Globus pallidus (tissue), 1 donor: ENCODE data around the gene TBC1D22B.
"Not testable (repeated sequence)": the region's sequence is repeated elsewhere in the genome, so short reads cannot be mapped to it uniquely, and the experiment has no call there.

Experiments used
- DNase-seq: peaks from one replicate; pipeline ENCODE4 v3.0.0-alpha.2; 2015; ENCODE audit warnings: low spot score

TBC1D22B gene

GRCh38 chr6:37303891-37304503 lies 46.4 kb downstream of the TBC1D22B start:
- no peak for DNase-seq

- DNase-seq = no peak
Measured at GRCh38 chr6:37304766-37305165, 47.2 kb downstream of the TBC1D22B start.

GRCh38 chr6:37305841-37306425 lies 48.4 kb downstream of the TBC1D22B start:
- no peak for DNase-seq

- DNase-seq = no peak
Measured at GRCh38 chr6:37306624-37307222, 49.2 kb downstream of the TBC1D22B start.

- not testable (repeated sequence) for DNase-seq
Measured at GRCh38 chr6:37307484-37307883, 49.9 kb downstream of the TBC1D22B start.

- no peak for DNase-seq
Measured at GRCh38 chr6:37308069-37308815, 50.7 kb downstream of the TBC1D22B start.

- DNase-seq = no peak
Measured at GRCh38 chr6:37309046-37309445, 51.5 kb downstream of the TBC1D22B start.

GRCh38 chr6:37309692-37310091 lies 52.1 kb downstream of the TBC1D22B start:
- DNase-seq = no peak

GRCh38 chr6:37310966-37311365 lies 53.4 kb downstream of the TBC1D22B start:
- DNase-seq = no peak

GRCh38 chr6:37311741-37312473 lies 54.3 kb downstream of the TBC1D22B start:
- DNase-seq = peak; percentile 52

GRCh38 chr6:37313723-37314486 lies 56.3 kb downstream of the TBC1D22B start:
- no peak for DNase-seq

GRCh38 chr6:37314487-37315156 lies 57.0 kb downstream of the TBC1D22B start:
- peak; percentile 42 for DNase-seq

- no peak for DNase-seq
Measured at GRCh38 chr6:37315157-37315515, 57.6 kb downstream of the TBC1D22B start.

GRCh38 chr6:37316071-37316470 lies 58.5 kb downstream of the TBC1D22B start:
- DNase-seq = no peak

- peak; percentile 34 for DNase-seq
Measured at GRCh38 chr6:37317312-37318038, 59.9 kb downstream of the TBC1D22B start.

- DNase-seq = no peak
Measured at GRCh38 chr6:37319156-37319555, 61.6 kb downstream of the TBC1D22B start.

- DNase-seq = no peak
Measured at GRCh38 chr6:37319856-37320480, 62.4 kb downstream of the TBC1D22B start.

- no peak for DNase-seq
Measured at GRCh38 chr6:37320646-37321045, 63.1 kb downstream of the TBC1D22B start.

GRCh38 chr6:37321101-37321500 lies 63.5 kb downstream of the TBC1D22B start:
- DNase-seq = no peak
